ENCODE measurements around the gene ELFN1.

ELFN1 gene

DNA sequence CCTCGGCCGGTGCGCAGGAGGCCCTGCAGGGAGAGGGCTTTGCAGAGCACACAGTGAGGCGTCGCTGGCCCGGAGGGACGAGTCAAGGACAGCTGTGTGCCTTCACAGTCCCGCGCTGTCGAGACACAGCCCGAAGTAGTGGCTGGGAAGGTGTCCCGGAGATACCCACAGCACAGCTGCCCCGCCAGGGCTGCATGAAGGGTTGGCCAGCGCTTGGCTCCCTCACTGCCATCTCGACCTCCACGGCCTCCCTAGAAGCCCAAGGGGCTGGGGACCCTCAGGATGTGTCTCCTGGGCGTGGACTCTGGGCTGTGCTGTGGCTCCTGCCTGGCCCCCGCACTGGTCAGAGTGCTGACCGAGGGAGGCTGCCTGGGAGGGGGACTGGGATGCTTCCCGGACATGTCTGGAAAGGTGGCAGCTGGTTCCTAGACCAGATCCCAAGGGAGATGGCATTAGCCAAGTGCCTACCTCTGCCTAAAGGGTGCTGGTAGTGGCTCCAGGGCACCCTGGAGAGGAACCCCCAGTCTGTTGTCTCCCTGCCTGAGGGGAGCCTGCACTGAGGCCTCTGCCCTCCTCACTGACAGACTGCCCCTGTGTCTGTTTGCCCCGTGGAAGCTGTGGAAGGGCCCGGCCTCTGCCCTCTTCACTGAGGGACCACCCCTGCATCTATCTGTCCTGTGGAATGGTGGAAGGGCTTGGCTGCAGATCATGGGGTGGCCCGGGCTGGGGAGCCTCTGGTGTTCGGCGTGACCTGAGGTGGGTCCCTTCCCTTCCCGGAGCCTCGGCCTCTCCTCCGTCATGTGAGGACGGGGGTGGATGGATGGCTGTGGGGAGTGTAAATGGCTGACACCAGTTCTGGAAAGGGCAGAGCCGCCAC is 5.8 kb downstream of the ELFN1 start:
- no peak for DNase-seq (ENCODE audit: low read depth in 2 of 2, low spot score in 1 of 2)

DNA sequence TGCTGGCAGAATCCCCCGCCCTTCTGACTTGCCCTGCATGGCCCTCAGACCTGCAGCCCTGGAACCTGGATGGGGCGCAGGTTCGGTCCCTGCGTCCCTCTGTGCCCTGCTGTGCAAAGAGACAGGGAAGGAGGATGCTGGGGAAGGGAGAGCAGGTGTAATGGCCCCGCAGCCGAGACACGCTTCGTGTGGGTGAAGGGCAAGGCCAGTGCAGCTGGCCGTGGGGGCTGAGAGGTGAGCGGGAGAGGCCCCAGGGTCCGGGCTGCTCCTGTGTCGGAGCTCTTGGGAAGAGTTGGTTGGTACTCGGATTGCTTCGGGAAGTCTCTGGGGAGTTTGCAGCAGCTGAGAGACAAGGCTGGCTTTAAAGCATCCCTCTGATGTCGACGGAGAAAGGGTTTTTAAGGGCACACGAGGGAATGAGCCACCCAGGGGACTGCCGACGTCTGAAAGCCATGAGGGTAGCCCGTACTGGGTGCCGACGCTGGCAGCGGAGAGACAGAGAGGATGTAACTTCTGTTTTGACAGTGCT is 6.5 kb downstream of the ELFN1 start:
- no peak for DNase-seq (ENCODE audit: low read depth in 2 of 2, low spot score in 1 of 2)

GRCh38 chr7:1677206-1678080 is 7.4 kb downstream of the ELFN1 start:
- DNase-seq (ENCODE audit: low read depth in 2 of 2, low spot score in 1 of 2), result no peak

DNA sequence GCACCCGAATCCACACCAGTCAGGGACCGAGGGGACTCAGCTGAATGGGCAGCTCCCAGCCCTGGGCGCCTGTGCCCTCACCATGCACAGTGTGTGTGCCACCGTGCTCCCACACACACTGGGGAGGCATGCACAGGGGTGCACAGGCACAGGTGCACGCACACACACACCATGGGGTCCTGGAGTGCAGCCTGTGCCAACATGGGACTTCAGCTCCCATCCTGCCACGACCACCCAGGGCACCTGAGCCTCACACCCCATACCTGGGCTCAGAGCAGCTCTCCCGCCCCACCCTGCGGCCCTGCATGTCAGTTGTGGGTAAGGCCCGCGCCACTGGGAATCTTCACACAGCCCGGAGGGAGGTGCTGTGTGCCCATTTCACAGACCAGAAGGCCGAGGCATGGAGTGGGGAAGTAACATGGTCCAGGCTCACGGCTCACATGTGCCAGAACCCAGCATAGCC is 8.0 kb downstream of the ELFN1 start:
- no peak for DNase-seq (ENCODE audit: low read depth in 2 of 2, low spot score in 1 of 2)

DNA sequence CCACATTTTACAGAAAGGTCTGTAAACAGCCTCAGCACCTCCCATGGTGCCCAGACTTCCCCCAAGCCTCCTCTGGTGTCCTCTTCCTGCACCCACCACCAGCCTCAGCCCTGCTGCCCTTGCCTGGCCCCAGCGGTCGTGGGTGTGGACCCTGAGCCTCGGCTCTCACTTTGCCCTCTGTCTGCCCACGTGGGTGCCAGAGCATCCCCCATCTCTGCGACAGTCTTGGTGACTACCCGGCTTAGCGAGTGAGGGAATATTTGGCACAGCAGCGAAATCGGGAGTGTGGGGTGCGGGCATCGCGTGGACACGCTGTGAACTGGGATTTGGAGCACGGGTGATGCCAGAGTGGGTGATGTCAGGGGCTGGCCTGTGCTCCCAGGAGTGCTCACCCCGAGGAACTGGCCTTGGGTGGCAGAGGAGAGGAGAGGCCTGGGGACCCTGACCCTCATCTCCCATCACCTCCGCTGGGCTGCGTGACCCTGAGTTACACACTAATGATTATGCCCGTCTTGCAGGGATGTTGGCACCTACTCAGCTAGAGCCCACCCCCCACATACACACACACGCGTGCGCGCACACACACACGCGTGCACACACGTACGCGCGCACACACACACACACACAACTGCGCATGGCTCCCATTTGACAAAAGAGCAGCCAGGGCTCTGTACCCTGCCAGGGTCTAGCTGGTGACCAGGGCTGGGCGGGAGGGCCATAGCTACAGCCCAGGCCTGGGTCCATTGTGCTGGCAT is 8.7 kb downstream of the ELFN1 start:
- DNase-seq (ENCODE audit: low read depth in 2 of 2, low spot score in 1 of 2), result no peak

DNA sequence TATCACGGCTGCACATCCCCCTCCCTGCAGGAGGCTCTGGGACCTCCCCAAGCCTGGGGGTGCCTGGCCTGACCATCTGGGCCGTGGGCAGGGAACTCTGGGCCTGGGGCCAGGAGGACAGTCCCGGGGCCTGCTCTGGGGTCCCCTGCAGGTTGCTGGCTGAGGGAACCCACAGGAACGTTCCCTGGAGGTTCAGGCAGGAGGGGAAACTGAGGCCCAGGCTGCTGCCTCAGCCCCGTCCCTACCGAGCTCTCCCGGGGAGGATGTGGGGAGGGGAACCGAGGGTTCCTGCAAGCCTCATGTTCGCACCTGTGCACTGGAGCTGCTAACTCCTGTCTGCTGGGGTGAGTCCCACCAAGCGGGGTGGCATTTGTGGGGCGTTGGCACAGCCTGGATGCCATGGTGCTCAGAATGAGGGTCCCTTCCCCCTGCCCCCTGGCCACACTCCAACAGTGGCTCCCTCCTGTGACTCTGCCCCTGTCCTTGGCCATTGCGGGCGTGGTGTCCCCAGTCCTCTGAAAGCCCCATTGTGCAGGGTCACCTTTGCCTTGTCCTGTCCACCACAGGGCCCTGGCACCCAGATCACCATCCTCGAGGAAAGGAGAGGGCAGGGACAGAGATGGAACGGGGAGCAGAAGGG is 9.4 kb downstream of the ELFN1 start:
- no peak for DNase-seq (ENCODE audit: low read depth in 2 of 2, low spot score in 1 of 2)

DNA sequence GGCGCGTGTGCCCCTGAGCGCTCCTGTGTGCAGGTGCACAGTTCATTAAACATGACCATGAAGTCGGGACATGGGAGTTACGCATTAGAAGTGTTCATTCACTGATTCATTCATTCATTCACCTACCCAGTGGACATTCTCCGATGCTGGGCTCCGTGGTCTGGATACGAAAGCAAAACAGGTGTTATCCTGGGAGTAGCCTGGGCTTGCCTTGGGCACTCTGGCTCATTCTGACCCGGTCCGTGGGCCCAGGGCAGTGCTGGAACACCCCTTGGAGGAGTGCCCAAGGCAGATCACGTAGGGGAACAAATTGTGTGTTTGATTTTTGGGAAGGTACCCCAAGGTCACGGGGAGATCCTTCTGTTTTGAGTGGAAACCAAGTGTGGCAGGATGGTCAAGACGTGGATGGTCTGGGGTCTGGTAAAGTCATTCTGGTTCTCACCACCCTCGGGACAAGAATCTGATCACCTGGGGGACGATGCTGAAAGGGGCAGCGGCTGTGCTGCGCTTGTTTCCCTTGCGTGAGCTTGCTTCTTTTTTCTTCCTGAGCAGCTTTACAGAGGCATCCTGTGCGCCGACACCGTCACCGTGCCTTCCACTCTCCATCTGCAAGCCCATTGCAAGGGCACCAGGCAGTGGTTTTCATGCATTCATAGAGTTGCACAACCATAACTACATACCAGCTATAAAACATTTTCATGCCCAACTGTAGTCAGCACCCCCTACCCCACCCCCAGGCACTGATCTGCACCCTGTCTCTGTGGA is 10.1 kb downstream of the ELFN1 start:
- no peak for DNase-seq (ENCODE audit: low read depth in 2 of 2, low spot score in 1 of 2)

GRCh38 chr7:1681581-1681980 is 11.5 kb downstream of the ELFN1 start:
- no peak for DNase-seq (ENCODE audit: low read depth in 2 of 2, low spot score in 1 of 2)

DNA sequence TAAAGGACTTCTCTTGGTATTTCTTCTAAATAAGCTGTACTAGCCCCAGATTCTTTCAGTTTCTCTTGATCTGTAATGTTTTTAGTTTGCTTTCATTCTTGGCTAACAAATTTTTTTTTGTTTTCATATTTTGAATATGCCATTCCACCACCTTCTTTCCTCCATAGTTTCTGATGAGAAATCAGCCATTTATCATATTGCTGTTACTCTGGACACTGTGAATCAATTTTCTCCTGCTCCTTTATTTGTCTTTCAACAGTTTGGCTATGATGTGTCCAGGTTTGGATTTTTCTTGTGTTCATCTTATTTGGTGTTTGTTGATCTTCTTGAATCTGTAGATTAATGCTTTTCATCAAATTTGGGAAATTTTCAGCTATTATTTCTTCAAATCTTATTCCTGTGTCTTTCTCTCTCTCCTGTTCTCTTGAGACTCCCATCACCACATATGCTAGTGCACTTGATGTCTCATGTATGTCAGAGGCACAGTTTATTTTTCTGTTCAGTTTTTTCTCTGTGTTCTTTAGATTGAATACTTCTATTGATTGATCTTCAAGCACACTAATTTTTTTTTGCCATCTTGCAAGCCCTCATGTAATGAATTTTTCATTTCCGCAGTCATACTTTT is 15.0 kb downstream of the ELFN1 start:
- DNase-seq (ENCODE audit: low read depth in 2 of 2, low spot score in 1 of 2), result no peak

GRCh38 chr7:1688542-1688941 is 18.5 kb downstream of the ELFN1 start:
- DNase-seq (ENCODE audit: low read depth in 2 of 2, low spot score in 1 of 2), result no peak

DNA sequence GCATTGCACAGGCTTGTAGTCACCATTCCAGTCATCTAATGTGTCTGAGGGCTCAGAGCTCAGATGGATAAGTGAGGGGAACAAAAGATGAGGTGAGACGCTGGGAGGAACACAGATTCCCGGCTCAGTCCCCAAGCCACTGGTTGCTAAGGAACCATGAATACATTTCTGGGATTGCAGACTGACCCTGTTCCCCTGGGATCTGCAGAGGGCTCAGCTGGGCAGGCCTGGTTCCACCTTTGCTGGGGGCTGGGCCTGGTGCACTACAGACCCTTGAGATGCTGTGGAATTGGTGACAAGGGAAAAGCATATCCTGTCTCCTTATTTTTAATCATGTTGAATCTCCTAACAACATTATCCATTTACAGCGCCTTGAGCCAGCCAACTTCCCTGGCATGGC is 19.2 kb downstream of the ELFN1 start:
- DNase-seq (ENCODE audit: low read depth in 2 of 2, low spot score in 1 of 2), result no peak

DNA sequence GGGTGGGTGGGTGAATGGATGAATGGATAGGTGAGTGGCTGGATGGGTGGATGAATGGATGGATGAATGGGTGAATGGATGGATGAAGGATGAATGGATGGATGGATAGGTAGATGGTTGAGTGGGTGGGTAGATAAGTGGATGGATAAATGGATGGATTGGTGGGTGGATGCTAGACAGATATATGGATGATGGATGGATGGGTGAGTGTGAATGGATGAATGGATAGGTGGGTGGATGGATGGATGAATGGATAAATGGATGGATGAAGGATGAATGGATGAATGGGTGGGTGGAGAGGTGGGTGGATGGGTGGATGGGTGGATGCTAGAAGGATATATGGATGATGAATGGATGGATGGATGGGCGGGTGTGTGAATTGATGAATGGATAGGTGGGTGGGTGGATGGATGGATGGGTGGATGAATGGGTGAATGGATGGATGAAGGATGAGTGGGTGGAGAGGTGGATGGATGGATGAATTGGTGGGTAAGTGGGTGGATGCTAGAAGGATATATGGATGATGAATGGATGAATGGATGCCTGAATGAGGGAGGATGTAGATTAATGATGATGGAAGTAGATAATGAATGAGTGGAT is 20.4 kb downstream of the ELFN1 start:
- no peak for DNase-seq (ENCODE audit: low read depth in 2 of 2, low spot score in 1 of 2)

DNA sequence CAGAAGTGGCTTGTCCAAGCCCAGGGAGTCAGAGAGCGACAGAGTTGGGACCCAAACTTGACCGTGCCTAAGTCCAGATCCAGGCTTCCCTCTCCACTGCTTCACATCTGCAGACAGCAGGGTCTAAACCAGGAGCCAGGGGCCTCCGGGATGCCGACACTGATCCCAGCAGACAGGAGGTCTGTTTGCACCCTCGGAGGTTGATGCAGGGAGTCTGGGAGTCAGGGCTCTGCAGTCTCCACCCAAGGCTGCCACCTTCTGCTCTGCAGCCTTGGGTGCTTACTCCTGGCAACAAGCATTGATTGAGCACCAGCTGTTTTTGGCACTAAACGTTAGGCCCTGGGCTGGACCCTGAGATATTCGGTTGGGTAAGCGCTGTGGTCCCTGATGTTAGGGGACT is 21.0 kb downstream of the ELFN1 start:
- no peak for DNase-seq (ENCODE audit: low read depth in 2 of 2, low spot score in 1 of 2)

DNA sequence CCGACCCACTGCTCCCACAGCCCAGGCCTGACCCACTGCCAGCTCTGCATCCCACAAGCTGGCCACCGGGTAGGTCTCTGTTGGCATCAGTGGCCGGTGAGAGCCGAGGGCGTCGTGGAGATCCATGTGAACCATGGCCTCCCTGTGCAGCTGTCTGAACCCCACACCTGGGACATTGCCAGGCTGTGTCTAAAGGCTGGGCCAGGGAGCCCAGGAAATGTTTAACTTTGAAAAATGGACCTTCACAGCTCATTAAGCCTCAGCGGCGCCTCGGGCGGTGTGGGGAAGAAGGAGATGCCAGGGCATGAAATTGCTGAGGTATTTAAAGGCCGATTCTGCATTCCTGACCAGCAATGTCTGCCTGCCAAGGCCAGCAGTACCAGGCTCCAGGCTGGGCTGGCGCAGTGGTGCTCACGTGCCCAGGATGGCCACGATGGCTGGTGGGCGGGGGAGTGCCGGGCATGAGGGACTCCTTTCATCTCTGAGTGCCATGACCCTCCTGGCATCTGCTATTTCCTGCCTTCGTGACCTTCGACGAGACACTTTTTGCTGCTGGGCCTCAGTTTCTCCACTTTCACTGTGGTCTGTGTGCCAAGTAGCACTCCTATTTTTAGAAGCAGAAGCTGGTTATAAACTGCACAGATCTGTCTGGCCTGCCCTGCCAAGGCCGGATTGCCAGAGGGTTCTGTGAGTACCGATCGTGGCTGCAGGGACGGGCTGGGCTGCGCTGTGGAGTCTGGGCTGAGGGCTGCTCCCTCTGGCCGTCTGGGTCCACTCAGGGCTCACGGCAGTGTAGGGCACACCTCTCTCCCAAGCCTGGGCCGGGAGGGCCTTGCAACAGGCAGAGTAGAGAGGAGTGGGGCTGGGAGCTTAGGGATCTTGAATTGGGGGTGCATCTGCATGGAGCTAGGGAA is 21.8 kb downstream of the ELFN1 start:
- DNase-seq (ENCODE audit: low read depth in 2 of 2, low spot score in 1 of 2), result no peak

DNA sequence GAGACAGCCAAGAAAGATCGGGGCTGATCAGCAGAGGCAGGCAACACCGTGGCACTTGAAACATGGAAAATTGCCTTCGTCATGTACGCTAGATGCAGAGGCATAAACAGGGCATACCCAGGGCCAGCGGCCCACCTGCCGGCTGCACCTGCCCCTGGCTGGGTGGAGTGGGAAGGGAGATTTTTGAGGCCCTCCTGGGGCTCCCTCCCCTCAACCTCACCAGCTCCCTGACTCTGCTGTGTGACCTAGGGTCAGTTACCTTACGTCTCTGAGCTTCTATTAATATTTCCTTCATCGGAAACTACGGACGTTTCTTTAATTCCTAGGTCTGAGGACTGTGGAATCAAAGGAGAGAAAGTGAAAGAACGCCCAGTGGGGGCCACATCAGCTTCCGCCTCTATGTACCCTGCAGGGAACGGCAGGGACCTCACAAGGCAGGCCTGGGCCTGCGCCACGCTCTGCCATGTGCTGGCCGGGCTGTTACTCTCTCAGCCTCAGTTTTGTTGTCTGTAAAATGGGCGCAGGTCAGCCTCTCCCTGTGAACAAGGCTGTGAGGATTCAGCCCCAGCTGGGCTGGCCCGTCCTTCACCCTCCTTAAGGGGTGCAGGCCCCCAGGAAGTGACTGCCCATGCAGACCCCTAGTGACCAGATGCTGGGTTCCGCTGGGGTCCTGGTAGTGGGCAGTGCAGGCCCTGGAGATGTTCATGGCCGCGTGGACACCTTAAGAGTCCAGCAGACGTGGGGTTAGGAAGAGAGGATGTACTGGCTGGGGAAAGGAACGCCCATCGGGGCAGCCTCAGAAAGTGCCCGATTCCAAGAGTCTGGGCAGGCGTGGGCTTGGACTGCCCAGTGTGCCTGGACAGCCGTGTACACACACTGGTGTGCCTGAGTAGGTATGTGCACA is 22.7 kb downstream of the ELFN1 start:
- DNase-seq (ENCODE audit: low read depth in 2 of 2, low spot score in 1 of 2), result no peak

- DNase-seq (ENCODE audit: low read depth in 2 of 2, low spot score in 1 of 2), result no peak
Observed at GRCh38 chr7:1693419-1693990, 23.4 kb downstream of the ELFN1 start.

All from stimulated activated CD8-positive, alpha-beta memory T cell treated with anti-CD3 and anti-CD28 coated beads, Interleukin-4, amount 100 ng/mL, for 4 hours (primary cell).